ENCODE data around the gene DYTN.

DYTN gene

DNA sequence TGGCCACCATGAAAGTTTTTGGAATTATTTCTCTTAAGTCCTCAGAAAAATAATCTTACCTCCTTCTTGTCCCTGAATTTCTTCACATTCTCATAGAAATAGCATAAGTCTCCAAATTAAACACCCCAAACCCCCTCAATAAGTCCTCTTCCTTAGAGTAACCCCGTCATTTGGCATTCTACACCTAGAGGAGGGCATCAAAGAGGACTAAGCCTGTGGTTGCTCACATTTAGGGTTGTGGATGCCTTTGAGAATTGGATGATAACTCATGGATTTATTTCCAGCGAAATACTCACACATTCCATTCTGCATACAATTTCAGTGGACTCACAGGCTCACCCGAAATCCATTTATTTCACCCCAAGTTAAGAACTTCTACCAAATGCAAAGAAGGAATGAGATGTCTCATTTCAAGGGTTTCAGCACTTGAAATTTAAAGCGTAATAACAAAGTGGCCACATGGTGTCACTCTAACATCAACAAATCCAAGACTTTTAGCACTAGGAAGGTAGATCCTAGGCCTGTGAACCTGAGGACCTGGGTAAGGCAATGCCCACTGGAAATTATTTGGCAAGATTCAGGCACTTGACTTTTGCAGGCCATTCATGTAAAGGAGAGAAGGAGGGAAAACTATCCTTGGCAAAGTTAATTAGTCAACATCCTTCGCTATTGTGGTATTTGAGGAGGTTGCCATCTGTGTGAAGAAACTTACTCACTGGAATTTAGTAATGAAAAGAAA lies 24.6 kb downstream of the DYTN start:
- H3K27ac ChIP-seq, result no peak overlapping the region
- TF ChIP-seq, protein P1, sequence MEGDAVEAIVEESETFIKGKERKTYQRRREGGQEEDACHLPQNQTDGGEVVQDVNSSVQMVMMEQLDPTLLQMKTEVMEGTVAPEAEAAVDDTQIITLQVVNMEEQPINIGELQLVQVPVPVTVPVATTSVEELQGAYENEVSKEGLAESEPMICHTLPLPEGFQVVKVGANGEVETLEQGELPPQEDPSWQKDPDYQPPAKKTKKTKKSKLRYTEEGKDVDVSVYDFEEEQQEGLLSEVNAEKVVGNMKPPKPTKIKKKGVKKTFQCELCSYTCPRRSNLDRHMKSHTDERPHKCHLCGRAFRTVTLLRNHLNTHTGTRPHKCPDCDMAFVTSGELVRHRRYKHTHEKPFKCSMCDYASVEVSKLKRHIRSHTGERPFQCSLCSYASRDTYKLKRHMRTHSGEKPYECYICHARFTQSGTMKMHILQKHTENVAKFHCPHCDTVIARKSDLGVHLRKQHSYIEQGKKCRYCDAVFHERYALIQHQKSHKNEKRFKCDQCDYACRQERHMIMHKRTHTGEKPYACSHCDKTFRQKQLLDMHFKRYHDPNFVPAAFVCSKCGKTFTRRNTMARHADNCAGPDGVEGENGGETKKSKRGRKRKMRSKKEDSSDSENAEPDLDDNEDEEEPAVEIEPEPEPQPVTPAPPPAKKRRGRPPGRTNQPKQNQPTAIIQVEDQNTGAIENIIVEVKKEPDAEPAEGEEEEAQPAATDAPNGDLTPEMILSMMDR (IDR thresholded peaks at IDR 0.05; ENCODE audit: low read depth, low read length), result peak; percentile 41; the same call in 1 of the 2 replicates
- H3K36me3 ChIP-seq, result no peaks in the 10 kb centered on the region
- H3K9me3 ChIP-seq (ENCODE audit: severe bottlenecking), result no peaks in the 10 kb centered on the region
- no peak overlapping the region for H3K4me3 ChIP-seq (ENCODE audit: low read depth, low read length)
- H3K27me3 ChIP-seq (ENCODE audit: insufficient read depth, low read depth, severe bottlenecking), result no peaks in the 10 kb centered on the region
- peak; percentile 20 for DNase-seq

DNA sequence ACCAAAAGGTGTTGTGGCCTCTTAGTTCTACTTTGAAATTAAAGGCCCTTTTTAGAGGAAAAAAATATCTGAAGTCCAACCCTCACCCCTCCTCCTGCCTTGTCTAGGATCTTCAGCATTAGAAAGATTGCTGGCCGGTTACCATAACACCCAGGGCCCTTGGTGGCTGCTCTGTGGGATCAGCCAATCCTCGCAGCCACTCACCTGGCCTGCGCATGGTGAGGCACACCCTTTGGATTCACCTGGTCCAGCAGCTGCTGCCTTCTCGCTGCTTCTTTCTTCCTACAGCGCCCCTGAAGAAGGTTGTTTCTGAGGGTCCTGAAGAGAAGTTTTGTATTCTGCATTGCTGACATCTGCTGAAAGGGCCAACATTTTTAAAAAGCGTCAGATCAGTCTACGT lies 25.2 kb downstream of the DYTN start:
- no peak for DNase-seq
- TF ChIP-seq, protein P1 (IDR thresholded peaks at IDR 0.05; ENCODE audit: low read depth, low read length), result no peak
- H3K4me3 ChIP-seq (ENCODE audit: low read depth, low read length), result no peak overlapping the region
- H3K36me3 ChIP-seq, result no peaks in the 10 kb centered on the region
- no peak overlapping the region for H3K27ac ChIP-seq
- H3K9me3 ChIP-seq (ENCODE audit: severe bottlenecking), result no peaks in the 10 kb centered on the region
- no peaks in the 10 kb centered on the region for H3K27me3 ChIP-seq (ENCODE audit: insufficient read depth, low read depth, severe bottlenecking)

DNA sequence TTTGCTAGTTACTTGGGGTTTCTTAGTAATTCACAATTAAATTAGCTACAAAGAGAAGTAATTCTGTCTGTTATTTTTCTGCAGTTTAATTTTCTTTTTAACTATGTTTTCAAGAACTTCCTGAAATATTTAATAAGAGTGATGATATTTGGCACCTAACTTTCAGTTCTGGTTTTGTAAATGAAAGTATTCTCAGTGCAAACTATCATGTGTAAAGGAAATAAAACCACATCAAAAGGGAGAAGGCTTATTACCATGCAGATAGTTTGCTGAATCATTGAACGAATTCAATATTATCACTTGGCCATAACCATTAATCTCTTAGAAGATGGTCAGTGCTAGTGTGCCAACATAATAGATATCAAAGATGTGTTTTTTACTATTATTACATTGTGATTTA lies 29.2 kb downstream of the DYTN start:
- Histone ChIP-seq H3K36me3 (no peaks in the 10 kb centered on the region), H3K27ac (no peak overlapping the region), H3K4me3 (ENCODE audit: low read depth, low read length) (no peak overlapping the region), H3K9me3 (ENCODE audit: severe bottlenecking) (no peaks in the 10 kb centered on the region), H3K27me3 (ENCODE audit: insufficient read depth, low read depth, severe bottlenecking) (no peaks in the 10 kb centered on the region)
- TF ChIP-seq, protein P1 (IDR thresholded peaks at IDR 0.05; ENCODE audit: low read depth, low read length), result no peak
- DNase-seq, result no peak

DNA sequence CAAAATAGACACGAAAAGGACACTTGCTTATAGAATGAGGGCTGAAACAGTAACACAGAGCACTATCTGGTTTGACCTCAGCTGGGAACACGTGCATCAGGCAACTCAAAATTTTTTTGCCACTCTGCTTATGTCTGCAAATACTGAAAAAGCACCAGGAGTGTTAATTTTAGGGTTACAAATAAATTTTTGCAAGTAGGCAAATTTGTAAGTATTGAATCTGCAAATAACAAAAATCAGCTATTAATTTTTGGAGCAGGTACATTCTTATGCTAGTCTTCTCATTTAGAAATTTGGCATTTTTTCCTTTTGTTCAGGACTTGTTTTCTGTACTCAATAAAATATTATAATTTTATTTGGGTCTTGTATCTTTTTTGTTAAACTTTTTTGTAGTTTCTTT lies 29.7 kb downstream of the DYTN start:
- Histone ChIP-seq H3K27me3 (ENCODE audit: insufficient read depth, low read depth, severe bottlenecking) (no peaks in the 10 kb centered on the region), H3K4me3 (ENCODE audit: low read depth, low read length) (no peak overlapping the region), H3K36me3 (no peaks in the 10 kb centered on the region), H3K9me3 (ENCODE audit: severe bottlenecking) (no peaks in the 10 kb centered on the region), H3K27ac (no peak overlapping the region)
- no peak for DNase-seq
- TF ChIP-seq, protein P1 (IDR thresholded peaks at IDR 0.05; ENCODE audit: low read depth, low read length), result no peak

DNA sequence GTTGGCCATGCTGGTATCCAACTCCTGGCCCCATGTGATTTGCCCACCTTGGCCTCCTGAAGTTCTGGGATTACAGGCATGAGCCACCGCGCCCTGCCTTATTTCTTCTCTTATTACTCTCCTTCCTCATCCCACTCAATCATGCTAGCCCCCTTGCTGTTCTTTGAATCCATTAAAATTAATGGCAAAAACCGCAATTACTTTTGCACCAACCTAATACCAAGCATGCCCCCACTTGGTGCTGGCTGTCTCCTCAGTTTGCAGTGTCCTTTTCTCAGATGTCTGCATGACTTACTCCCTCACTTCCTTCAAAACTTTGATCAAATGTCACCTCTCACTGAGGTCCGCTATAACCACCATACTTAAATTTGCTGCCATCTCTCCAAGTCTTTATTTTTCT lies 34.6 kb downstream of the DYTN start:
- H3K36me3 ChIP-seq, result no peaks in the 10 kb centered on the region
- H3K27ac ChIP-seq, result no peak overlapping the region
- no peak overlapping the region for H3K4me3 ChIP-seq (ENCODE audit: low read depth, low read length)
- DNase-seq, result no peak
- H3K27me3 ChIP-seq (ENCODE audit: insufficient read depth, low read depth, severe bottlenecking), result no peaks in the 10 kb centered on the region
- TF ChIP-seq, protein P1 (IDR thresholded peaks at IDR 0.05; ENCODE audit: low read depth, low read length), result no peak
- no peaks in the 10 kb centered on the region for H3K9me3 ChIP-seq (ENCODE audit: severe bottlenecking)
